NOMO-1 treated with dmso at 0.1 percent for 144 hours (cell line): ENCODE data around the gene MMRN1.

Source experiments
- DNase-seq: peaks from one replicate; lab custom pipeline; 2025; ENCODE audit not compliant: unreplicated experiment; lab: John Stamatoyannopoulos, UW

The MMRN1 gene

DNA sequence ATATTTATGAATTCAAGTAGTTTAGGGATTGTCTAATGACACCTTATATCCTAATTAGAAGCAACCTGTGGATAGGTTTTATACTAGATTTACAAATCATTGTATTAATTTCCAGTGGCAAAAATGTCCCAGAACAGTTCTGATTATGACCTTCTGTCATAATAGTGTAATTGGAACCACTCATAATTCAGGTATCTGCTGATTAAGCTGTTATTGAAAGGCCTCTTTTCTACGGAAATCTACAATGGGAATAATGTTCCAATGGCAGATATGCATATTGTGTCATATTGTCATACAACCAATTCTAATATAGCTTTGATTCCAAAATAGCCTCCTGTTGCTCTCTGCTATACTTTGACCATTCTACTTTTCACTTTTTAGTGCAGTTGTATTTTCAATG, 19.0 kb downstream of the MMRN1 start:
- DNase-seq, result no peak

DNA sequence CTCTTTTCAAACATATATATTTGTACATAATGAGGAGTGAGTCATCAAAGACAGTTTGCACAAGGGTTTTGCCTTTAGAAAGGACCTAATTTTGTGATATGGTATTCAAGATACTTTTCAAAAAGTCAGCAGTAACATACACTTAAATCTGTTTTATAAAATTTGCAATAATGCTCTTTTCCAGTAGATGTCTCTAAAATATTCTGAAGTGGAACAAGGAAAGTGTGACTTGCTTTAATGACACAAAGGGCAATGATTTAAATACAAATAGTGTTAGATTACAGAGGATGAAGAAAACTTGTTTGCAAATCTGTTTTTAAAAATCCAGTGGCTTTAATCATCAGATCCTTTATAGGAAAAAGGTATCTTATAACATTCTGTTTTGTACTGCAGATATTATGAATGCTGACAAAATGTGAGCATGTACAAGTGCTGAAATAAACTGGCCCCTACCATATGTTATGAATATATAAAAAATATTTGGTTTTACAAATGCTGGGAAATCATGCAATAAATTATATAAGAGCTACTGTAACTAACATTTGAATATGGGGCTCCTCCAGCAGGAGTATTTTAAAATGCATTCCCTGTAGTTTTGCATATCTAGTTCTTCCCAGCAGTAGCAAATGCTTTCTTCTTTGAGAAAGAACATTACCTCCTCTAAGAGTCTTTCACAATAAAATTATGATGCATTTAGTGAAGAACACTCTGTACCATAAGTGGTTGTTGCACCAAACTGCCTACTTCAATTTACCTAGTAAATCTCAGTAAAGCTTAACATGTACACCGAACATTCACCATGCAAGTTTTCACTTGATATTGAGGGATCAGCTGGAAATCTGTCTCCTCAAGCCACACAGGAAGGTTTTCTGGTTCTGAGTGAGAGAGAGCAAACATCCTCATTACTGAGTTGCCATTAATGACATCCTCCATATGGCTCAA, 20.2 kb downstream of the MMRN1 start:
- DNase-seq, result no peak

- no peak for DNase-seq
Measured at GRCh38 chr4:89915937-89916336, 21.3 kb downstream of the MMRN1 start.

DNA sequence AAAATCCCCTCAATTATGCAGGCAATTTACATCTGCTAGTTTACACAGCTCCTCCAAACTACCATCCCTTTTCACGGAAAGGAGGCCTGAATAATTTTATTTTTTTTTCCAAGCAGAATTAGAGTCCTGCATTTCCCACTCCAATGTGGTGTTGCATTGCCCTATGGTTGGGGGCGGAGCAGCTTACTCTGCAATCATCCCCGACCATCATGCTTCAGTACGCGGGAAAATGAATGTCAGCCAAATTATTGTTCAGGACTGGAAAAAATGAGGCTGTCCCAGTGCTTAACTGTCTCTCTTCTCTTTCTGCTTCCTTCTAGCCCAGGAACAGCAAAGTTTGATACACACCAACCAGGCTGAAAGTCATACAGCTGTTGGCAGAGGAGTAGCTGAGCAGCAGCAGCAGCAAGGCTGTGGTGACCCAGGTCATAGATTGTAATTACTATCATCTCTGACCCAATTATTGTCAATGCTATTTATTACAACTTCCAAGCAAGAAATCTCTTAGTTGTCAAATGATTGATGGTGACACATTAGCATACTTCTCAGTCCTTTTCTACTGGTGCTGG, 28.3 kb downstream of the MMRN1 start:
- no peak for DNase-seq

GRCh38 chr4:89928838-89929237, 34.2 kb downstream of the MMRN1 start:
- no peak for DNase-seq

- no peak for DNase-seq
Measured at GRCh38 chr4:89929425-89930159, 34.9 kb downstream of the MMRN1 start.

GRCh38 chr4:89939546-89939945, 44.9 kb downstream of the MMRN1 start:
- DNase-seq, result no peak

- DNase-seq, result no peak
Measured at GRCh38 chr4:89939994-89940393, 45.3 kb downstream of the MMRN1 start.

DNA sequence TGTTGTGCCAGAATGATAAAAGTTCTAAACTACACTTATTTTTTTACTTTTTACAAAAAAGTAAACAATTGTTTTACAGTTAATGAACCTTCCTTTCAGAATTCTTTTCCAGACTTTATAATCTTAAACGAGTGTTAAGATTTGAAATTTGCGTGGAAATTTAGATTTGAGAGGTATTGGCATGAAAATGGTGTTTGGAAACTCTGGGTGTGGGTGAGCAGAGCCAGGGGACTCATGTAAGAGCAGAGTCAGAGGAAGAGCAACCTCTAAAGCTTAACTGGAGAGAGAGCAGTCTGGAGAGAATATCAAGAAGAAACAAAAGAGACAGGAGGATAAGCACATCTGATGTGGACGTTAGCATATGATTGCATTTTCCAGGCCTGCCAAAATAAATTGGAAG, 48.2 kb downstream of the MMRN1 start:
- DNase-seq, result no peak

DNA sequence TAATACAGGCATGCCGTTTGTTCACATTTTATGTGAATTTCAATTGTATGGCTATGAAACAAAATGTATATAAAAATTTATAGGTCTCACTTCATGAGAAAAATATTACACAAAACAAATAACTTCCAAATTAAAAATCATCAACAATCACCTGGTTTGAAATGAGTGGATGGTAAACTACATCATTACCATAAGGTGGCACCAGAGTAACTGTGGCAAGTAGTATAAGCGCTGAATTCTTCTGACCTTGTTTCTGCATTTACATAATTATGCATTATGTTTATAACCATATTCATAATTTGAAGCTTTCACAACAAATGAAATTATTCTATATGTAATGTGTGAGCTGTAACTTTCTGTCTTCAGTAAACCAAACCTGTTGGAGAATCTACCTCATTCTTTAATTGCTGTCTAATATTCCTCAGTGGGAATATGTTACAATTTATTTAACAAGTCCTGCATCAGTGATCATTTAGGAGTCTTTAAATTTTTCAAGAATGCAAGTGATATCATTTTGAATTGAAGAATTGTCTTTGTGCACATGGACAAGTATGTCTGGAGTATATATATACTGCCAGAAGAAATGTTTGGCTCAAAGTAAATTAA, 55.2 kb downstream of the MMRN1 start:
- DNase-seq, result no peak

- no peak for DNase-seq
Measured at GRCh38 chr4:89952458-89952857, 57.8 kb downstream of the MMRN1 start.

- DNase-seq, result no peak
Measured at GRCh38 chr4:89954906-89955695, 60.4 kb downstream of the MMRN1 start.

- DNase-seq, result no peak
Measured at GRCh38 chr4:89957046-89957926, 62.6 kb downstream of the MMRN1 start.

DNA sequence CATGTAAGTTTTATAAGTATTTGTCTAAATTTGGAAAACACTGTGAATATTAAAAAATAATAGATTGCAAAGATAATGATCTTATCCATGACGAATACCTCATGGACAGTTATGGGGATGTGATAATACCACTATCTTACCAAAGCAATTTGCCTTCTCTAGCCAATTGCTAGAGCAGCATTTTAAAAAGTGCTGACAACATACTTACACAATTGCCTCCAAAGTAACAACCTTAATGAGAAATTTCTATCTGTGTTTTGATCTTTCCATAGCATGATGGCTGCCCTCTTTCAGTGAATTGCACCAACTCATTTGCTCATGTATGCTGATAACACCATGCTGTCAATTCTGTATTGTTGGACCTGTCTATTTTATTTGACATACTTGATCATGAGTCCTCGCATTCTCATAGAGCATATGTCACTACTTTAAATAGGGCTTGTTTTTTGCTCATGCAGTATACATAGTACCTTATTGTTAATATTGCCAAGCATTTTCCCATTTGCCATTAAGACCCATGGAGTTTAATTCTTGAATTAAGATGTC, 87.2 kb downstream of the MMRN1 start:
- DNase-seq, result no peak

DNA sequence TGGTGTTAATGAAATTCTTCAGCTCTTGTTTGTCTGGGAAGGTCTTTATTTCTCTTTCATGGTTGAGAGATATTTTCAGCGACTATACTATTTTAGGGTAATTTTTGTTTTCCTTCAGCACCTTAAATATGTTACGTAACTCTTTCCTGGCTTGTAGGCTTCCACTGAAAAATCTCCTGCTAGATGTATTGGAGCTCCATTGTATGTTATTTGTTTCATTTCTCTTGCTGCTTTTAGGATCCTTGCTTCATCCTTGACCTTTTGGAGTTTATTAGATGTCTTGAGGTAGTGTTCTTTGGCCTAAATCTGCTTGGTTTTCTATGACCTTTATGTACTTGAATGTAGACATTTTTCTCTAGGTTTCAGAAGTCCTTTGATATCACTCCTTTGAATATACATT, 93.6 kb downstream of the MMRN1 start:
- no peak for DNase-seq

GRCh38 chr4:89992744-89993143, 98.1 kb downstream of the MMRN1 start:
- no peak for DNase-seq

DNA sequence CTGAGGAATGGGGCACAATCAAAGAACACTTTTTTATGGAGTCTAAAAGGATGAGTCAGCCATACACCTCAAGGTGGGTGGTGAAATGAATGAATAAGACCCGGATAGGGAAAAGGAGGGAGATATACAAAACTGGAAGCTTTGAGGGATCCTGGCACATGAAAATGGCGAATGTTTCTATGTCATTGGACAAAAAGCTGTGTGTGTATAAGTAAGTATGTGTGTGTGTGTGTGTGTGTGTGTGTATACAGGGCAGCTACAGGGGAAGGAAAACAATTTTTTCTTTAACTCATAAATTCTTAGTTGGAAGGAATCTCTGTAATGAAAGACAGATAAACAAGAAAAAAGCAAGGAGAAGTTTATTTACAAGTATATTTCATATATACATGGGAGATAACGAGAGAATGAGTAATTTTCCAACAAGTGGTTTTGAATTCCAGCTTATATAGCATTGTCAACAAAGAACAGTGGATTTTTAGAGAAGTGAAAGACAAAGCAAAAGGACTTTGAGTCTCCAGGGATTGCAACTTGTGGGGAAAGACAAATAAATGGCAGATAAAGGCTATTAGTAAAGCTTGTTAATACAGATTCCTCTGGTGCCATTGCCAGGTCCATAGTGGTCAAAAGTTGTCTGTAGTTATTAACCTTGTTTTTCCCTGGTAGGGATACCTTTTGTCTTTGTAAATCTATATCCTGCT, 99.7 kb downstream of the MMRN1 start:
- no peak for DNase-seq

DNA sequence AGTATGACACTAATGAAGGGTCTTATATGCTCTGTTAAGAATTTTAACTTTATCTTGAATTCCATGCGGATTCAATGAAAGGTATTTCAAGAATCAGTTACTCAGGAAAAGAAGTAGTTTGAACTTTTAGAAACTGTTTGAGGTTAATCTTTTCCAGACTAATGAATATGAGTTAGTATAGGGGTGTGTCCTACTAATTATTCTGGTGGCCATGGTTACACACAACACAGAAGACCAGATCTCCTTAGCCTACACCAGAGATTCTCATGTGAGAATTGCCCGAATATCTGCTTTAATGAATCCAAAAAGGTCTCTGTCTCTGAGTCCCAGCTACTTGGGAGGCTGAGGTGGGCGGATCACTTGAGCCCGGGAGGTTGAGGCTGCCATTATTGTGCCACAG, 100.4 kb downstream of the MMRN1 start:
- DNase-seq, result no peak

GRCh38 chr4:89995814-89996213, 101.2 kb downstream of the MMRN1 start:
- no peak for DNase-seq
